GM10248 (cell line): ENCODE data around the gene MAP3K6.
"Not testable (repeated sequence)": the region's sequence is repeated elsewhere in the genome, so short reads cannot be mapped to it uniquely, and the experiment has no call there.

Experiments used
- CTCF ChIA-PET: fragments of 300-600 bp; sonication (Branson Sonifier 250); formaldehyde crosslinking; extraction: SDS; loops from one replicate; lab custom pipeline; 2021; ENCODE audit warnings: antibody characterized with exemption; lab: Yijun Ruan, JAX
- POLR2A ChIA-PET: fragments of 350-650 bp; sonication (Branson Sonifier 250); formaldehyde crosslinking; extraction: SDS; loops from one replicate; lab custom pipeline; 2020; ENCODE audit warnings: antibody characterized with exemption; lab: Yijun Ruan, JAX
- DNase-seq: peaks from one replicate; pipeline ENCODE4 v3.0.0; 2012; ENCODE audit errors: extremely low spot score
- CTCF ChIP-seq: IDR thresholded peaks from 2 replicates; pipeline ENCODE4 v1.5.1; 2012; ENCODE audit warnings: mild to moderate bottlenecking, low read depth; ENCODE audit errors: extremely low read depth, missing control alignments, control extremely low read depth

Gene MAP3K6

GRCh38 chr1:27392778-27393635 is 26.2 kb upstream of the MAP3K6 start:
- ChIA-PET CTCF (interaction anchor here (0.5 to 14.3 kb wide), 5 partner anchors 9 to 94 kb away, joined by 3 to 324 read pairs (median 4); no protein-coding TSS in a partner anchor), POLR2A (no interaction called here)
- TF ChIP-seq CTCF = peak; percentile 13

DNA sequence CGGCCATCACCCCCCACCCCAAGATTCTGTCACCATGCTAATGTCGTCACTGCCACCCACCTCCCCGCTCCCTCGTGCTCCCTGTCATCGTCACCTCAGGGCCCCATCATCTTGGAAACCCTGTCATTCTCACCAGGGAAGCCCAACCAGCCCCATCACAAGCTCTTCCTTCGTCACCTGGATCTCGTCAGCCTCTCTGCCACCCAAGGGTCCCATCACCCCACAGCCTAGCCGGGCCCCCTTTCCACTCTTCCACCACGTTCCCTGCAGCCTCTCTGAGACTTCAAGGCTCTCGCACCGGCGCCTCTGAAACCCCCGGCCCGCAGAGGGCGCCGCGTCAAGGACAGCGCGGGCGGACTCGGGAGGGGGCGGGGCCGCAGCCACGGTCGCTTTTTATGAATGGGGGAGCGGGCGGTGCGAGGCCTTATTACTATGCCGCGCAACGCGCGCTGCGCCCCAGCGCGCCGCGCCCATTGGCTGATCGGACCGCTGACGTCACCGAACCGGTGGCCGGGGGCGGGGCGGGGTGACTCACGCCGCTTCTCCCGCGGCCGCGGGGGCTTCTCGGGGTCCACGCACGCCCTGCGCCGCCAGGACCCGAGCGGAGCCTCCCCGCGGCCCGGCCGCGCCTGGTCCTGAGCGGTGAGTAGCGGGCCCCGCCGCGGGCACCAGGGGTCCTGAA is 25.5 kb upstream of the MAP3K6 start, which contains the start of gene GPR3:
TSS of gene GPR3 (plus strand) at position 527 of the 682 bp plus-strand sequence. CDS start 1,177 bp downstream, outside the sequence.
- CTCF ChIA-PET = interaction anchor here (0.6 to 8.0 kb wide), 13 partner anchors 9 to 214 kb away, joined by 3 to 103 read pairs (median 5); partner anchors contain the start of genes CD164L2 and MAP3K6
- peak; percentile 57 for TF ChIP-seq CTCF
- peak; percentile 94 for DNase-seq
- POLR2A ChIA-PET = no interaction called here

More at GRCh38 chr1:27392778-27393635, 26.2 kb upstream of the MAP3K6 start:
- no peak for DNase-seq

DNA sequence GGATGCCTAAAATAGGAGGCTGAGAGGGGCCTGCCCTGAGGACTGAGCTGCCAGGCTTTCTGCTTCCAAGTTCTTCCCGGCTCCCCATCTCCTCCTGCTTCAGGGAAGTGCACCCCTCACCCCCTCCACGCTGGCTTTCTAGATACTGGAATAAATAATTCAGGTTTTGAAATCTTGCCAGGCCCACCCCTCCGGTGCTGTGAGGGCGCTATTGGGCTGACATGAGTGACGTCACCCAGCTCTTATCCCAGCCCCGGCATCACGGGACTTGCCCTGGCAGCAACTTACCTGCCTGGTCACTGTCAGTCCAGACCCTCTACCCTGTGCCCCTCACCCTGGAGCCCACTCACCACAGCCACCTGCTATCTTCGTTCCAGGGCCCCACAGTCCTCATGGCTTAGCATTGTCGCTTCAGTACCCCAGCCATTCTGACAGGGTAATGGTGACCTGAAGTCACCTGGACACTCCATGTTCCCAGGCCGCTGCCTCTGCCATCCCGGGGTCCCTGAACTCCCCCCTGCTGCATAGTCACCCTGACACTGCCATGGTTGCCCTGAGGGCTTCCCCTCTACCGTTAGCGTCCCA is 24.8 kb upstream of the MAP3K6 start:
- DNase-seq = no peak
- peak; percentile 23 for TF ChIP-seq CTCF
- ChIA-PET POLR2A (no interaction called here), CTCF (interaction anchor here (0.6 to 8.0 kb wide), 23 partner anchors 8 to 347 kb away, joined by 3 to 103 read pairs (median 5); partner anchors contain the start of genes CD164L2 and MAP3K6)

GRCh38 chr1:27388337-27389005 is 21.7 kb upstream of the MAP3K6 start:
- CTCF ChIA-PET = interaction anchor here (0.7 to 13.1 kb wide), 21 partner anchors 9 to 343 kb away, joined by 3 to 222 read pairs (median 9); partner anchors contain the start of genes MAP3K6 and SYTL1
- DNase-seq = peak; percentile 72
- peak; percentile 95 for TF ChIP-seq CTCF
- POLR2A ChIA-PET = no interaction called here

GRCh38 chr1:27384797-27385196 is 18.0 kb upstream of the MAP3K6 start:
- DNase-seq, POLR2A ChIA-PET: not testable (repeated sequence)
- CTCF ChIA-PET = interaction anchor here (0.8 to 13.1 kb wide), 8 partner anchors 9 to 341 kb away, joined by 3 to 222 read pairs (median 21); partner anchors contain the start of gene FAM76A

GRCh38 chr1:27383661-27384060 is 16.9 kb upstream of the MAP3K6 start:
- ChIA-PET POLR2A (interaction anchor here (0.5 kb wide), 1 partner anchor 13 kb away, joined by 4 read pairs; no protein-coding TSS in a partner anchor), CTCF (interaction anchor here (0.8 to 13.1 kb wide), 7 partner anchors 8 to 342 kb away, joined by 3 to 222 read pairs (median 4); partner anchors contain the start of gene FAM76A)
- no peak for DNase-seq
- no peak for TF ChIP-seq CTCF
